Gastrocnemius medialis (tissue), 4 donors: ENCODE results near the gene DBF4B.

Experiments
- POLR2A ChIP-seq, 2 donors: fragments of 450-650 bp; IDR thresholded peaks; one replicate each; pipeline ENCODE4 v1.6.1; 2017; ENCODE audit warnings: antibody characterized with exemption in 2 of 2, mild to moderate bottlenecking in 2 of 2, moderate library complexity in 2 of 2
- TF ChIP-seq, protein P1 (sequence below), 5 experiments: fragments of 450-650 bp in 3 of 5; fragments of 200-600 bp in 2 of 5; sonication (generic) in 2 of 5; IDR thresholded peaks in 4 of 5; conservative IDR thresholded peaks in 1 of 5; 1 replicate in 4 of 5; 2 replicates in 1 of 5; pipeline ENCODE4 v1.5.1; 2016 to 2019; ENCODE audit warnings: antibody characterized with exemption in 5 of 5, mild to moderate bottlenecking in 3 of 5, moderate library complexity in 3 of 5

DNA sequence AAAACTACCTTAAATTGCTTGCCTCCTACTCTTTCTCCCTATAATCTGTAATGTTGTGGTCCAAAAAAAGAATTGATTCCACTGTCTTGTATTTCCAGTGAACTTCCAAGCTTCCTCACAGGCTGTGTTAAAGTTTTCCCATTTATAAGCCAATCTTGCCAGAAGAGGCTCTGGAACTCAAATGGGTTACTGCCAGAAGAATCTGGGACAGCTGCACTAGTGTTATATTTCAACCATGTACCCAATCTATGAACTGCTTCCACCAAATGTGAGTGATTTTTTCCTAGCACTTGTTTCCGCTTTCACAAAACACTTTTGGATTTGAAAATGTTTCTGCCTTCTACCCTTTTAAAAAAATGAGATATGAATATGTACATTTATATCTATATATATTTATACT, 20.7 kb upstream of the DBF4B start:
- TF ChIP-seq, protein P1, sequence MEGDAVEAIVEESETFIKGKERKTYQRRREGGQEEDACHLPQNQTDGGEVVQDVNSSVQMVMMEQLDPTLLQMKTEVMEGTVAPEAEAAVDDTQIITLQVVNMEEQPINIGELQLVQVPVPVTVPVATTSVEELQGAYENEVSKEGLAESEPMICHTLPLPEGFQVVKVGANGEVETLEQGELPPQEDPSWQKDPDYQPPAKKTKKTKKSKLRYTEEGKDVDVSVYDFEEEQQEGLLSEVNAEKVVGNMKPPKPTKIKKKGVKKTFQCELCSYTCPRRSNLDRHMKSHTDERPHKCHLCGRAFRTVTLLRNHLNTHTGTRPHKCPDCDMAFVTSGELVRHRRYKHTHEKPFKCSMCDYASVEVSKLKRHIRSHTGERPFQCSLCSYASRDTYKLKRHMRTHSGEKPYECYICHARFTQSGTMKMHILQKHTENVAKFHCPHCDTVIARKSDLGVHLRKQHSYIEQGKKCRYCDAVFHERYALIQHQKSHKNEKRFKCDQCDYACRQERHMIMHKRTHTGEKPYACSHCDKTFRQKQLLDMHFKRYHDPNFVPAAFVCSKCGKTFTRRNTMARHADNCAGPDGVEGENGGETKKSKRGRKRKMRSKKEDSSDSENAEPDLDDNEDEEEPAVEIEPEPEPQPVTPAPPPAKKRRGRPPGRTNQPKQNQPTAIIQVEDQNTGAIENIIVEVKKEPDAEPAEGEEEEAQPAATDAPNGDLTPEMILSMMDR (IDR thresholded peaks at IDR 0.05 in 4 of 5, conservative IDR thresholded peaks at IDR 0.05 in 1 of 5) = no peak
- TF ChIP-seq POLR2A (IDR thresholded peaks at IDR 0.05) = no peak
